ENCODE results near the gene CYP24A1.

CYP24A1 gene

DNA sequence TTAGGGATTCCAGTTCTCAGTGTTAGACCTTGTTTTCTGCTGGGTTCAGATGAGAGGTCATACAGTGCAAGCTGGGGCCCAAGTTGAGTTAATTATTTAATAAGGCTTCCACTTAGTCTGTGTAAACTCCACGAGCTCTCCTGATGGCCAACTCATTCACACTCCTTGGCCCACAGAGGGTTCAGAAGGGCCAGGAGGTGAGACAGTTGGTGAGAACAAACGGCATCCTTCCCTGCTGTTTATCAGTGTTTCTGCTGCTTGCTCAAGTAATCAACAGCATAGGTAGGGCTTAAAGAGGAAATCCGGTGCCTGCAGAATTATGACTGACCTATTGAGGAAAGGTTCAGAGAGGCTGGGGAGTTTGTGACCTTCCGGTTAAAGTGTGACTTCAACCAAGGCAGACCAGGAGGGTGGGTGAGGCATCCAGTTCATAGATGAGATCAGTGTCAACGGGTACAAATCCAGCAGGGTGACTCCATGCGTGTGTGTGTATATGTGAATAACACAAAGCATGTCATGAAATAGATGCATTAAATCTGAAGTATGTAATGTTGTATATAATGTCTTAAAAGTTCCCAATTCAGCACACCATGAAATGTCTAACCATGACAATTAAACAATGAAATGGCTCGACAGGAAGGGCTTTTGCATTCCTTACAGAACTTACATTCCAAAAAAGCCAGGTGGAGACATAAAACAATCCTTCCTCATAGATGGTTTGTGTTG lies 66.0 kb downstream of the CYP24A1 start:
- CTCF ChIA-PET = no interaction called here
- Mint-ChIP-seq H3K9me3 (no peaks in the 10 kb centered on the region), H3K27ac (no peak overlapping the region), H3K36me3 (no peaks in the 10 kb centered on the region), H3K27me3 (peaks cover 9% of the 10 kb centered on the region), H3K4me1 (peaks cover 2% of the 10 kb centered on the region), H3K4me3 (no peak overlapping the region)
- no peak for DNase-seq

DNA sequence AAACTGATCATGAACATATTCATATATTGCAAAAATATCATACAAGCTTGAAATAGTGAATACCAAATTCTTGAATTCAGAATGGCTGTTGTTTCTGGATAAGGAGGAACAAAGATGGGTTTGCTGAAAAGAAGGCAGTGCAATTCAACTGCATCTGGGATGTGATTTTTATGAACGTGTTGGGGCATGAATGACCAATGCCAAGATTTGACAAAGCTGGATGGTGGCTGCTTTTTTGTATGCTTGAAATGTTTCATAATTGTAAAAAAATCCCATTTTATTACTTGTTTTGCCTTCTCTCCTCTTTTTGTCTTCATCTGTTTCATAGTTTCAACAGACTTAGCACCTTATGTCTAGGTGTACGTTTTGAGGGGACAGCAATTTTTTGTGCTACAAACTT lies 66.6 kb downstream of the CYP24A1 start:
- H3K36me3 Mint-ChIP-seq = no peaks in the 10 kb centered on the region
- no peaks in the 10 kb centered on the region for H3K9me3 Mint-ChIP-seq
- H3K27ac Mint-ChIP-seq = no peak overlapping the region
- H3K4me1 Mint-ChIP-seq = peaks cover 2% of the 10 kb centered on the region
- DNase-seq = no peak
- CTCF ChIA-PET = interaction anchor here (1.4 to 5.0 kb wide), 2 partner anchors 92 to 100 kb away, joined by 3 to 74 read pairs; no protein-coding TSS in a partner anchor
- no peak overlapping the region for H3K4me3 Mint-ChIP-seq
- H3K27me3 Mint-ChIP-seq = peaks cover 9% of the 10 kb centered on the region

DNA sequence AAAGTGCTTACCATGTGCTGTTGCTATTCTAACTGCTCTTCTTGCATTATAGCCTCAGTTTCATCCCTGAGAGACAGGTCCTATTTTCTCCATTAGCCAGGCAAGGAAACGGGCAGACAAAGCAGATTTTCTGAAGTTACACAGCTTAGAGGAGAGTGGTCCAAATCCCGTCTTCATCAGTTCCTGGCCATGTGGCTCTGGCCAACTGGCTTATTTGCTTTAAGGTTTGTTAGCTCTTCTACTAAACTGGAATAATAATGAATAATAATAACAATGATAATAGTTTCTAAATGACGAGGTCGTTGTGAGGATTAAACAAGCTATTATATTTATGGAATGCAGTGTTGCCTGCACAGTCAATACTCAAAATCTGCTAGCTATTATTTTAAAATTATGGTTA lies 67.6 kb downstream of the CYP24A1 start:
- no peak overlapping the region for H3K4me3 Mint-ChIP-seq
- CTCF ChIA-PET = interaction anchor here (0.8 to 5.0 kb wide), 5 partner anchors 10 to 540 kb away, joined by 3 to 74 read pairs (median 5); no protein-coding TSS in a partner anchor
- H3K9me3 Mint-ChIP-seq = no peaks in the 10 kb centered on the region
- no peak overlapping the region for H3K27ac Mint-ChIP-seq
- peaks cover 2% of the 10 kb centered on the region for H3K4me1 Mint-ChIP-seq
- H3K27me3 Mint-ChIP-seq = peaks cover 9% of the 10 kb centered on the region
- DNase-seq = no peak
- no peaks in the 10 kb centered on the region for H3K36me3 Mint-ChIP-seq

DNA sequence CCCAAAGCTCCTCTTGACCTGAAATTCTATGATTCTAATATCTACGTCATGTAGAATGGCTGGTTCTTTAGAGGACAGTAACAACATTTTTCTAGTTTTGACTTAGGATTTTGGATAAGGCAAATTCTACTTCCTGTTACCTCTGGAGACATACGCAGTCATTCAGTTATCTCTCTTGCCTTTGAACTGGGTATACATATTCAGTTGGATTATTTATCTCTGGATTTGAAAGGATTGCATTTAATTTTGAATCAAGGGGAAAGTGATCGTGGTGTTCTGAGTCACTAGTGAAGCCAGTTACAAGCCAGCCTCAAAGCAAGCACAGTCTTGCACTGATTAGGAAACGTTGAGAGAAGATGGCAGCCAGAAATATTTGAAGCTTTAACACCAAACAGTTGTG lies 68.1 kb downstream of the CYP24A1 start:
- CTCF ChIA-PET = interaction anchor here (0.9 to 5.0 kb wide), 8 partner anchors 10 to 563 kb away, joined by 3 to 74 read pairs (median 5); no protein-coding TSS in a partner anchor
- H3K4me1 Mint-ChIP-seq = peaks cover 2% of the 10 kb centered on the region
- H3K27ac Mint-ChIP-seq = no peak overlapping the region
- H3K9me3 Mint-ChIP-seq = no peaks in the 10 kb centered on the region
- no peaks in the 10 kb centered on the region for H3K36me3 Mint-ChIP-seq
- H3K27me3 Mint-ChIP-seq = peaks cover 9% of the 10 kb centered on the region
- no peak for DNase-seq
- H3K4me3 Mint-ChIP-seq = no peak overlapping the region

DNA sequence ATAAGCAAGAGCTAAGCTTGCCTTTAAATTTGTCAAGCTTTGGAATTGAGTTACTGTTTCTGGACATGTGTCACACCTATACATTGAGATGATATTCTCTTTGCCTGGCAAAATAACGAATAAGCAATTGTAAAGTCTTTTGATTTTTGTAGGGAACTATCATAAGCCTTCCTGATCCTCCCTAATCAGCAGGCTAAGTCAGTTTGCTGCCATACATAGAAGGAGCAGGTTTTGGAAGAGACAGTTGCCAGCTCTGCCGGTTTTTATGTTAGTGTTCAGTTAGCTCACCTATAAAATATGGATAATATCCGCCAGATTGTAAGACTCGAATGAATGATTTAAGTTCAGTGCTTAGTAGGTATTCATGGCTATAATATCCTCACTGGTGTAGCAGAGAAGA lies 69.0 kb downstream of the CYP24A1 start:
- DNase-seq = no peak
- peaks cover 2% of the 10 kb centered on the region for H3K4me1 Mint-ChIP-seq
- no peaks in the 10 kb centered on the region for H3K36me3 Mint-ChIP-seq
- CTCF ChIA-PET = interaction anchor here (1.0 to 5.0 kb wide), 15 partner anchors 9 to 564 kb away, joined by 3 to 74 read pairs (median 5); partner anchors contain the start of gene PFDN4
- H3K9me3 Mint-ChIP-seq = no peaks in the 10 kb centered on the region
- no peak overlapping the region for H3K27ac Mint-ChIP-seq
- no peak overlapping the region for H3K4me3 Mint-ChIP-seq
- H3K27me3 Mint-ChIP-seq = peaks cover 11% of the 10 kb centered on the region

DNA sequence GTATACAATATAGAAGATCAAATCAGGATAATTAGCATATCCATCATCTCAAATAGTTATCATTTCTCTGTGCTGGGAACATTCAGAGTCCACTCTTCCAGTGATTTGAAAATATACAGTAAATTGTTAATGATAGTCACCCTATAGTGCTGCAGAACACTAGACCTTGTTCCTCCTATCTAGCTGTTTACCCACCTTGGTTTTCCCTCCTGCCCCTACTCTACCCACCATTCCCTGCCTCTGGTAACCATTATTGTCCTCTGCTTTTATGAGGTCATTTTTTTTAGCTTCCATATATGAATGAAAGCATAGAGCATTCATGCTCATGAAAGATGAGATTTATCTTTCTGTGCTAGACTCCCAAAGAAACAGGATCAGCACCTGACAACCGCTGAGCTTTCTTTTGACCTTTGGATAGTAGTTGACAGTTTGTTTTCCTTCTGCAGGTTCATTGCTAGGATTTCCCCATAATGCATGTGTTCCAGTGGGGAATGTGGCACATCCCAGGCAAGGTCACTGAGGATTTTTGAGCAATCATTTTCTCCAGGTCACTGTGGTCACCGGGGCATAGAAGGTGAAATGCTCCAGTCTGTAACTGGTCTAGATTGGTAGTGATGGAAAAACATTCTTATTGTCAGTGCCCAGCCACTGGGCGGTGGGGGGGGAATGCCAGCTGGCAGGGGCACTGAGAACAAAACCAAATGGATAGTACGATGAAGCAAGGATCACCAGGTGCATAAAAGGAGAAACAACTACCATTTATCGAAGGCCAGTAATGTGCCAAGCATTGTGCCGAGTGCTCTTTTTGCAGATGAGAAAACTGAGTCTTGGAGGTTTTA lies 69.8 kb downstream of the CYP24A1 start:
- H3K4me3 Mint-ChIP-seq = no peak overlapping the region
- no peaks in the 10 kb centered on the region for H3K36me3 Mint-ChIP-seq
- no peak for DNase-seq
- peaks cover 17% of the 10 kb centered on the region for H3K27me3 Mint-ChIP-seq
- H3K4me1 Mint-ChIP-seq = peaks cover 2% of the 10 kb centered on the region
- no peaks in the 10 kb centered on the region for H3K9me3 Mint-ChIP-seq
- no peak overlapping the region for H3K27ac Mint-ChIP-seq
- CTCF ChIA-PET = interaction anchor here (0.6 to 5.0 kb wide), 30 partner anchors 8 to 1737 kb away, joined by 3 to 74 read pairs (median 4); partner anchors contain the start of gene PFDN4

All from activated naive CD4-positive, alpha-beta T cell treated with anti-CD3 and anti-CD28 coated beads, Interleukin-2, amount 10 ng/mL, durations not matched to agents 7 days and 5 days (primary cell).